Stimulated activated CD8-positive, alpha-beta memory T cell treated with anti-CD3 and anti-CD28 coated beads, Interleukin-4, amount 100 ng/mL, for 48 hours (primary cell): ENCODE data around the gene ADAMTS16.

ENCODE experiments used
- DNase-seq: peaks from one replicate; pipeline ENCODE4 v3.0.0-alpha.2; 2020

ADAMTS16 gene

GRCh38 chr5:5293029-5293428 lies 152.9 kb downstream of the ADAMTS16 start:
- no peak for DNase-seq

GRCh38 chr5:5294429-5294828 lies 154.3 kb downstream of the ADAMTS16 start:
- DNase-seq: no peak

- DNase-seq: no peak
These were observed 155.2 kb downstream of the ADAMTS16 start for GRCh38 chr5:5295351-5295750.

GRCh38 chr5:5296051-5296450 lies 155.9 kb downstream of the ADAMTS16 start:
- no peak for DNase-seq

GRCh38 chr5:5297432-5298067 lies 157.4 kb downstream of the ADAMTS16 start:
- no peak for DNase-seq

GRCh38 chr5:5298068-5298633 lies 158.0 kb downstream of the ADAMTS16 start:
- DNase-seq: no peak

- DNase-seq: no peak
These were observed 158.9 kb downstream of the ADAMTS16 start for GRCh38 chr5:5298841-5299541.

- no peak for DNase-seq
These were observed 161.0 kb downstream of the ADAMTS16 start for GRCh38 chr5:5301176-5301575.

GRCh38 chr5:5302201-5302600 lies 162.1 kb downstream of the ADAMTS16 start:
- no peak for DNase-seq

GRCh38 chr5:5303242-5303641 lies 163.1 kb downstream of the ADAMTS16 start:
- no peak for DNase-seq

GRCh38 chr5:5304361-5305020 lies 164.4 kb downstream of the ADAMTS16 start:
- no peak for DNase-seq

GRCh38 chr5:5306696-5307095 lies 166.6 kb downstream of the ADAMTS16 start:
- DNase-seq: no peak

GRCh38 chr5:5308319-5308718 lies 168.2 kb downstream of the ADAMTS16 start:
- DNase-seq: no peak

- no peak for DNase-seq
These were observed 169.5 kb downstream of the ADAMTS16 start for GRCh38 chr5:5309645-5310044.

- no peak for DNase-seq
These were observed 173.0 kb downstream of the ADAMTS16 start for GRCh38 chr5:5313101-5313635.

- no peak for DNase-seq
These were observed 174.0 kb downstream of the ADAMTS16 start for GRCh38 chr5:5314166-5314565.

GRCh38 chr5:5314626-5315025 lies 174.5 kb downstream of the ADAMTS16 start:
- DNase-seq: no peak

GRCh38 chr5:5315068-5315980 lies 175.2 kb downstream of the ADAMTS16 start:
- no peak for DNase-seq

- no peak for DNase-seq
These were observed 176.2 kb downstream of the ADAMTS16 start for GRCh38 chr5:5316334-5316733.

GRCh38 chr5:5317976-5318375 lies 177.8 kb downstream of the ADAMTS16 start:
- DNase-seq: no peak

GRCh38 chr5:5318426-5319190 lies 178.5 kb downstream of the ADAMTS16 start:
- DNase-seq: no peak
